K562 (cell line): ENCODE data around the gene NELFE. TPM values are rescaled to one million over a fixed set of nuclear protein-coding genes. Genes with fewer than 3 reads are reported as not detected.
"Not testable (repeated sequence)": the region's sequence is repeated elsewhere in the genome, so short reads cannot be mapped to it uniquely, and the experiment has no call there.

Experiments used
- ATAC-seq: fragments of 200-7000 bp; cut with Tn5 transposase; 3 replicates; pipeline ENCODE4 v1.9.1; 2020; ENCODE audit warnings: moderate library complexity
- BruUV-seq: library from RNA; stranded (reverse); fragments of 400-500 nt; replicated peaks from 2 replicates; lab custom pipeline; 2021; lab: Mats Ljungman, UMichigan
- CTCF ChIA-PET: fragments of 300-600 bp; formaldehyde crosslinking; extraction: SDS; loops from one replicate; lab custom pipeline; 2021; ENCODE audit warnings: low intra/inter-chr PET ratio; lab: Yijun Ruan, JAX
- POLR2A ChIA-PET: fragments of 300-600, 350-650 bp; sonication (Branson Sonifier 250); formaldehyde crosslinking; extraction: SDS; loops from one replicate; lab custom pipeline; 2021; ENCODE audit warnings: antibody characterized with exemption, inconsistent platforms; lab: Yijun Ruan, JAX
- DNase-seq, 4 experiments: peaks; one replicate each; pipeline versions ENCODE4 v3.0.0 to v3.0.0-alpha.2; 2011 to 2018; ENCODE audit warnings: low spot score in 3 of 4, mixed read lengths in 3 of 4; ENCODE audit errors: extremely low read depth in 1 of 4
- FAIRE-seq: peaks from 2 replicates; lab custom pipeline; 2011; peaks lifted over from hg19 to GRCh38; lab: Jason Lieb, UNC
- H2AFZ ChIP-seq: 2 replicates; pipeline ENCODE4 v1.6.0; 2011; ENCODE audit warnings: low read depth, low read length, control low read depth, inconsistent platforms
- H3K27ac ChIP-seq: fragments of 200-600 bp; 3 replicates; pipeline ENCODE4 v1.8.0; 2011; ENCODE audit warnings: low read depth, mild to moderate bottlenecking, control low read depth, inconsistent platforms, low read length, moderate library complexity, mixed read lengths; ENCODE audit errors: extremely low read depth
- H3K27me3 ChIP-seq, 2 experiments: fragments of 300-600 bp in 1 of 2; 2 replicates in 1 of 2; 3 replicates in 1 of 2; pipeline versions ENCODE4 v1.6.0 to v1.8.0; 2011; ENCODE audit warnings: inconsistent platforms in 2 of 2, low read length in 2 of 2, mild to moderate bottlenecking in 1 of 2, mixed read lengths in 1 of 2, moderate library complexity in 1 of 2; ENCODE audit not compliant: control insufficient read depth in 2 of 2, insufficient read depth in 2 of 2
- H3K36me3 ChIP-seq: fragments of 300-600 bp; 3 replicates; pipeline ENCODE4 v1.8.0; 2011; ENCODE audit warnings: mild to moderate bottlenecking, low read length, inconsistent platforms; ENCODE audit not compliant: control insufficient read depth, insufficient read depth
- H3K4me1 ChIP-seq, 2 experiments: fragments of 200-600 bp in 1 of 2; replicated peaks in 1 of 2; 2 replicates in 1 of 2; 3 replicates in 1 of 2; pipeline versions ENCODE4 v1.5.1 to v1.8.0; 2011; ENCODE audit warnings: inconsistent platforms in 2 of 2, low read length in 2 of 2, mild to moderate bottlenecking in 1 of 2, mixed read lengths in 1 of 2, moderate library complexity in 1 of 2; ENCODE audit not compliant: control insufficient read depth in 2 of 2, insufficient read depth in 2 of 2
- H3K4me2 ChIP-seq: 2 replicates; pipeline ENCODE4 v1.6.1; 2011; ENCODE audit warnings: low read length, control low read depth, inconsistent platforms, mixed read lengths; ENCODE audit not compliant: insufficient read depth
- H3K4me3 ChIP-seq: fragments of 200-600 bp; sonication (generic), shearing (Covaris generic); 2 replicates; pipeline ENCODE4 v1.5.1; 2016; ENCODE audit warnings: control low read depth, inconsistent platforms
- H3K79me2 ChIP-seq: fragments of 200-600 bp; 3 replicates; pipeline ENCODE4 v1.8.0; 2011; ENCODE audit warnings: low read length, inconsistent platforms; ENCODE audit not compliant: control insufficient read depth, insufficient read depth
- H3K9ac ChIP-seq, 2 experiments: 2 replicates each; pipeline versions ENCODE4 v1.6.0 to v1.6.1; 2011; ENCODE audit warnings: low read depth in 2 of 2, low read length in 2 of 2, control low read depth in 1 of 2, inconsistent platforms in 1 of 2, mild to moderate bottlenecking in 1 of 2, mixed read lengths in 1 of 2; ENCODE audit not compliant: insufficient read depth in 1 of 2
- H3K9me1 ChIP-seq: one replicate; pipeline ENCODE4 v1.6.0; 2011; ENCODE audit warnings: inconsistent platforms, mild to moderate bottlenecking, low read length, moderate library complexity; ENCODE audit not compliant: control insufficient read depth, insufficient read depth
- H3K9me3 ChIP-seq: replicated peaks from 2 replicates; pipeline ENCODE4 v1.5.1; 2011; ENCODE audit warnings: low read depth, low read length, inconsistent platforms; ENCODE audit not compliant: control insufficient read depth, insufficient read depth
- H4K20me1 ChIP-seq: replicated peaks from 2 replicates; pipeline ENCODE4 v1.6.1; 2011; ENCODE audit warnings: low read length, inconsistent platforms, mixed read lengths; ENCODE audit not compliant: control insufficient read depth, insufficient read depth
- ATF1 ChIP-seq, 2 experiments: fragments of 450-650 bp in 1 of 2; IDR thresholded peaks; 2 replicates each; pipeline ENCODE4 v1.6.1; 2016; ENCODE audit warnings: missing compliant biosample characterization in 1 of 2, missing genetic modification characterization in 1 of 2
- CCNT2 ChIP-seq: IDR thresholded peaks from 2 replicates; pipeline ENCODE4 v1.6.1; 2011; ENCODE audit warnings: borderline replicate concordance, low read depth, mild to moderate bottlenecking, moderate library complexity, mixed read lengths, low read length; ENCODE audit not compliant: insufficient read length; ENCODE audit errors: extremely low read depth
- CREB1 ChIP-seq, 2 experiments: sonication (generic) in 1 of 2; formaldehyde crosslinking in 1 of 2; IDR thresholded peaks; 2 replicates each; pipeline versions ENCODE4 v1.6.1 to v1.8.0; 2012 to 2022; ENCODE audit warnings: inconsistent platforms in 1 of 2, mild to moderate bottlenecking in 1 of 2, missing genetic modification reagents in 1 of 2, moderate library complexity in 1 of 2
- DNMT1 ChIP-seq: fragments of 450-650 bp; IDR thresholded peaks from 2 replicates; pipeline ENCODE4 v1.6.1; 2016; ENCODE audit warnings: antibody characterized with exemption, mild to moderate bottlenecking
- GTF2E2 ChIP-seq: fragments of 200-800 bp; sonication (Bioruptor generic); IDR thresholded peaks from 2 replicates; pipeline ENCODE4 v1.6.1; 2016; ENCODE audit warnings: missing genetic modification characterization, missing compliant biosample characterization
- RBM17 ChIP-seq: fragments of 200-400 bp; formaldehyde crosslinking; IDR thresholded peaks from 2 replicates; pipeline ENCODE4 v1.6.1; 2017; ENCODE audit warnings: low read depth, mild to moderate bottlenecking, low read length, borderline replicate concordance
- RUNX1 ChIP-seq: sonication (generic); IDR thresholded peaks from 2 replicates; pipeline ENCODE4 v1.6.1; 2016; ENCODE audit warnings: antibody characterized with exemption, low read depth
- TAF7 ChIP-seq: fragments of 450-650 bp; IDR thresholded peaks from 2 replicates; pipeline ENCODE4 v1.6.1; 2016; ENCODE audit warnings: missing genetic modification characterization, missing compliant biosample characterization
- TOE1 ChIP-seq, 2 experiments: fragments of 450-650 bp in 1 of 2; sonication (generic) in 1 of 2; formaldehyde crosslinking in 1 of 2; IDR thresholded peaks; 2 replicates each; pipeline versions ENCODE4 v1.7.1 to v1.8.0; 2016 to 2022; ENCODE audit warnings: borderline replicate concordance in 2 of 2, mild to moderate bottlenecking in 2 of 2, antibody characterized with exemption in 1 of 2, inconsistent platforms in 1 of 2, low read depth in 1 of 2, missing genetic modification reagents in 1 of 2, moderate library complexity in 1 of 2
- ZBTB8A ChIP-seq: fragments of 450-650 bp; IDR thresholded peaks from 2 replicates; pipeline ENCODE4 v1.6.1; 2018; ENCODE audit warnings: mild to moderate bottlenecking, moderate library complexity; ENCODE audit not compliant: partially characterized antibody
- ZC3H11A ChIP-seq: IDR thresholded peaks from 2 replicates; pipeline ENCODE4 v1.6.1; 2012; ENCODE audit warnings: low read depth, low read length, improper control_type of control experiment
- ZNF232 ChIP-seq: sonication (generic); formaldehyde crosslinking; IDR thresholded peaks from 2 replicates; pipeline ENCODE4 v1.8.0; 2022; ENCODE audit warnings: mild to moderate bottlenecking, missing genetic modification reagents
- ZNF282 ChIP-seq: sonication (generic); formaldehyde crosslinking; IDR thresholded peaks from 2 replicates; pipeline ENCODE4 v1.8.1; 2023; ENCODE audit warnings: missing genetic modification reagents
- ZNF717 ChIP-seq: fragments of 250-450 bp; sonication (Bioruptor Pico); IDR thresholded peaks from 2 replicates; pipeline ENCODE4 v1.5.0; 2021
- ZNF778 ChIP-seq: fragments of 450-650 bp; formaldehyde crosslinking; IDR thresholded peaks from 2 replicates; pipeline ENCODE4 v1.4.0; 2020; ENCODE audit warnings: mild to moderate bottlenecking, moderate library complexity
- WGBS: fragments of 100-300 bp; shearing (Covaris generic); methylation state at CpG from one replicate; pipeline ENCODE4 v1.1.6; 2016; ENCODE audit warnings: low coverage, mixed read lengths; ENCODE audit not compliant: insufficient coverage; ENCODE audit errors: missing lambda C conversion rate; 5-methylcytosine and 5-hydroxymethylcytosine counted together
- in situ Hi-C: fragments of 300-500 bp; cut with MboI; formaldehyde crosslinking; loops from 4 replicates; pipeline ENCODE4 v1.15.0; 2018; ENCODE audit warnings: inconsistent platforms, mixed read lengths
- intact Hi-C: fragments of 100-400 bp; cut with micrococcal nuclease; formaldehyde crosslinking; loops from 2 replicates; pipeline ENCODE4 v1.14.2; 2022
- polyA plus RNA-seq, 8 experiments: library from polyadenylated mRNA; depleted of rRNA in 4 of 8; stranded (reverse) in 5 of 8; unstranded in 3 of 8; fragments of >200 nt; fragmentation: Nextera tagmentation in 2 of 8; fragmentation: Illumina TruSeq in 1 of 8; extraction: Ambion mirVana in 2 of 8; extraction: Trizol in 1 of 8; gene quantifications; 2 replicates each; pipeline versions ENCODE4 v1.2.1 to v1.2.3, GENCODE V29; 2011 to 2014; ENCODE audit warnings: inconsistent platforms in 1 of 8, missing spikeins in 1 of 8
- total RNA-seq, 7 experiments: library from RNA; depleted of rRNA in 6 of 7; stranded (reverse); fragments of >200 nt in 6 of 7; fragmentation: Illumina TruSeq in 2 of 7; extraction: Trizol in 2 of 7; gene quantifications; 2 replicates each; pipeline versions ENCODE4 v1.2.1 to v1.2.3, GENCODE V29; 2011 to 2021; ENCODE audit warnings: low replicate concordance in 1 of 7
- TF ChIP-seq, protein P1 (sequence below): fragments of 450-650 bp; formaldehyde crosslinking; IDR thresholded peaks from 2 replicates; pipeline ENCODE4 v1.4.0; 2022; ENCODE audit warnings: mild to moderate bottlenecking, moderate library complexity

The NELFE gene
- total and polyA plus RNA-seq, 9 of the 15 experiments (the other 6 are each of a cell fraction or from before 2014, with no cell fraction given): 15.2 to 157 (median 91.5) TPM

DNA sequence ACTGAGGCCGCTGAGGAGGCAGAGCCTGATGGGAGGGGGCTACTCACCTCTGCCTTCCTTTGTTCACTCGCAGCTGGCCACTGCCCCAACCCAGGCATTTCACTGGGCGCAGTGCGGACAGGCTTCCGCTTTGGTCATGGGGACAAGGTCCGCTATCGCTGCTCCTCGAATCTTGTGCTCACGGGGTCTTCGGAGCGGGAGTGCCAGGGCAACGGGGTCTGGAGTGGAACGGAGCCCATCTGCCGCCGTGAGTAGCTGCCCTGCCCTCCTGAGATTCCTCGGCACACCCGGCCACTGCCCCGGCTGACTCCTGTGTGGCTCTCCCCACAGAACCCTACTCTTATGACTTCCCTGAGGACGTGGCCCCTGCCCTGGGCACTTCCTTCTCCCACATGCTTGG lies 25.2 kb downstream of the NELFE start:
- Histone ChIP-seq H2AFZ (peak overlapping the region; percentile 17; the same call in 1 of the 2 replicates), H3K27me3 (peaks cover 8 to 12% of the 10 kb centered on the region in 2 experiments; a peak in 2 of 5 replicates), H3K9me3 (no peaks in the 10 kb centered on the region), H3K36me3 (no peaks in the 10 kb centered on the region), H3K4me3 (no peak overlapping the region), H3K79me2 (no peaks in the 10 kb centered on the region), H3K4me2 (no peak overlapping the region), H3K27ac (no peak overlapping the region), H4K20me1 (no peaks in the 10 kb centered on the region), H3K9ac (peak overlapping the region in 1 of 2 experiments; percentile 73; a peak in 2 of 4 replicates), H3K9me1 (no peaks in the 10 kb centered on the region), H3K4me1 (peaks cover 0 to 7% of the 10 kb centered on the region in 2 experiments; a peak in 1 of 5 replicates)
- ATAC-seq (peak; percentile 16; the same call in 2 of the 3 replicates), FAIRE-seq (no peak), DNase-seq (no peak)
- no peak for TF ChIP-seq CCNT2
- TF ChIP-seq TOE1 (IDR thresholded peaks at IDR 0.05; ENCODE audit: borderline replicate concordance): no peak
- TF ChIP-seq TOE1 (CRISPR knock-in tag; IDR thresholded peaks at IDR 0.05; ENCODE audit: borderline replicate concordance, low read depth): no peak
- no peak for TF ChIP-seq ZNF282
- no peak for TF ChIP-seq ATF1 (CRISPR knock-in tag; IDR thresholded peaks at IDR 0.05)
- no peak for TF ChIP-seq ATF1 (tag; IDR thresholded peaks at IDR 0.05)
- no peak for TF ChIP-seq ZNF778 (CRISPR knock-in tag)
- TF ChIP-seq RUNX1: no peak
- no peak for TF ChIP-seq GTF2E2 (tag)
- TF ChIP-seq, protein P1, sequence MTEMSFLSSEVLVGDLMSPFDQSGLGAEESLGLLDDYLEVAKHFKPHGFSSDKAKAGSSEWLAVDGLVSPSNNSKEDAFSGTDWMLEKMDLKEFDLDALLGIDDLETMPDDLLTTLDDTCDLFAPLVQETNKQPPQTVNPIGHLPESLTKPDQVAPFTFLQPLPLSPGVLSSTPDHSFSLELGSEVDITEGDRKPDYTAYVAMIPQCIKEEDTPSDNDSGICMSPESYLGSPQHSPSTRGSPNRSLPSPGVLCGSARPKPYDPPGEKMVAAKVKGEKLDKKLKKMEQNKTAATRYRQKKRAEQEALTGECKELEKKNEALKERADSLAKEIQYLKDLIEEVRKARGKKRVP (CRISPR knock-in tag): no peak
- no peak for TF ChIP-seq TAF7 (tag)
- TF ChIP-seq CREB1 (IDR thresholded peaks at IDR 0.05): no peak
- TF ChIP-seq CREB1 (CRISPR knock-in tag; IDR thresholded peaks at IDR 0.05): no peak
- no peak for TF ChIP-seq RBM17
- TF ChIP-seq ZNF717 (CRISPR knock-in tag): no peak
- no peak for TF ChIP-seq DNMT1
- no peak for TF ChIP-seq ZNF232 (CRISPR knock-in tag)
- TF ChIP-seq ZC3H11A: no peak
- no peak for TF ChIP-seq ZBTB8A
- WGBS: 36% methylated on average over 16 of the region's 19 CpGs
- intact Hi-C loops (no loop called here), in situ Hi-C loops (no loop called here)
- ChIA-PET POLR2A (interaction anchor here (0.6 to 0.7 kb wide), 2 partner anchors 65 to 255 kb away, joined by 3 to 4 read pairs; no protein-coding TSS in a partner anchor), CTCF (no interaction called here)
- no TSS peak for BruUV-seq

DNA sequence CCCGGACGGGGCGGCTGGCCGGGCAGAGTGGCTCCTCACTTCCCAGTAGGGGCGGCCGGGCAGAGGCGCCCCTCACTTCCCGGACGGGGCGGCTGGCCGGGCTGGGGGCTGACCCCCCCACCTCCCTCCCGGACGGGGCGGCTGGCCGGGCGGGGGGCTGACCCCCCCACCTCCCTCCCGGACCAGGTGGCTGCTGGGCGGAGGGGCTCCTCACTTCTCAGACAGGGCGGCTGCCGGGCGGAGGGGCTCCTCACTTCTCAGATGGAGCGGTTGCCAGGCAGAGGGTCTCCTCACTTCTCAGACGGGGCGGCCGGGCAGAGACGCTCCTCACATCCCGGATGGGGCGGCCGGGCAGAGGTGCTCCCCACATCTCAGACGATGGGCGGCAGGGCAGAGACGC lies 26.6 kb downstream of the NELFE start:
- FAIRE-seq, in situ Hi-C loops, H3K9ac ChIP-seq, H3K79me2 ChIP-seq, H4K20me1 ChIP-seq, DNase-seq, ATAC-seq, H3K36me3 ChIP-seq, H3K4me3 ChIP-seq, H3K27ac ChIP-seq, intact Hi-C loops, H3K9me1 ChIP-seq, POLR2A ChIA-PET, H3K9me3 ChIP-seq, BruUV-seq, CTCF ChIA-PET, H2AFZ ChIP-seq, H3K4me2 ChIP-seq: not testable (repeated sequence)
- peaks cover 8 to 12% of the 10 kb centered on the region in 2 experiments; a peak in 2 of 5 replicates for H3K27me3 ChIP-seq
- H3K4me1 ChIP-seq: peaks cover 6 to 13% of the 10 kb centered on the region in 2 experiments; a peak in 4 of 5 replicates
- 52% methylated on average over 4 of the region's 32 CpGs for WGBS
